CD4-positive, CD25-positive, alpha-beta regulatory T cell (primary cell): ENCODE data around the gene TXNL4A. TPM values are rescaled to one million over a fixed set of nuclear protein-coding genes. Genes with fewer than 3 reads are reported as not detected.
"Not testable (repeated sequence)": the region's sequence is repeated elsewhere in the genome, so short reads cannot be mapped to it uniquely, and the experiment has no call there.

Experiments used
- ATAC-seq, 2 donors: fragments of 150-1000 bp; cut with Tn5 transposase; one replicate each; pipeline ENCODE4 v1.10.0; 2021; ENCODE audit warnings: low read depth in 2 of 2, moderate number of reproducible peaks in 2 of 2, moderate library complexity in 1 of 2
- DNase-seq, 3 donors: peaks; one replicate each; pipeline versions ENCODE4 v3.0.0 to v3.0.0-alpha.2; 2012 to 2022; ENCODE audit warnings: mixed read lengths in 1 of 3
- H3K27ac ChIP-seq: one replicate; pipeline ENCODE4 v1.7.0; 2013; ENCODE audit warnings: mild to moderate bottlenecking, low read length; ENCODE audit not compliant: insufficient read depth, poor library complexity, severe bottlenecking
- H3K27me3 ChIP-seq: one replicate; pipeline ENCODE4 v1.7.0; 2013; ENCODE audit warnings: low read length; ENCODE audit not compliant: control insufficient read depth, insufficient read depth
- H3K36me3 ChIP-seq: one replicate; pipeline ENCODE4 v1.7.0; 2013; ENCODE audit warnings: mild to moderate bottlenecking, low read length, moderate library complexity; ENCODE audit not compliant: control insufficient read depth, insufficient read depth
- H3K4me1 ChIP-seq: 2 replicates; pipeline ENCODE4 v1.7.0; 2013; ENCODE audit warnings: mild to moderate bottlenecking, low read length; ENCODE audit not compliant: insufficient read depth, control insufficient read depth, poor library complexity, severe bottlenecking
- H3K4me3 ChIP-seq: one replicate; pipeline ENCODE4 v1.7.0; 2013; ENCODE audit warnings: low read depth, mild to moderate bottlenecking, low read length, moderate library complexity
- H3K9me3 ChIP-seq, 2 experiments: 1 replicate in 1 of 2; 2 replicates in 1 of 2; pipeline ENCODE4 v1.7.0; 2013; ENCODE audit warnings: low read length in 2 of 2, mild to moderate bottlenecking in 1 of 2, moderate library complexity in 1 of 2; ENCODE audit not compliant: control insufficient read depth in 2 of 2
- H3K27ac Mint-ChIP-seq, 3 donors: one replicate each; pipeline ENCODE4 v1.8.0; 2020 to 2022; ENCODE audit warnings: mild to moderate bottlenecking in 3 of 3, mixed read lengths in 3 of 3, moderate library complexity in 2 of 3
- H3K27me3 Mint-ChIP-seq: one replicate; pipeline ENCODE4 v1.8.0; 2022; ENCODE audit warnings: mild to moderate bottlenecking, mixed read lengths
- H3K36me3 Mint-ChIP-seq: one replicate; pipeline ENCODE4 v1.8.0; 2020; ENCODE audit warnings: mixed read lengths
- H3K4me1 Mint-ChIP-seq, 4 donors: one replicate each; pipeline ENCODE4 v1.8.0; 2020 to 2022; ENCODE audit warnings: mixed read lengths in 4 of 4, mild to moderate bottlenecking in 1 of 4
- H3K4me3 Mint-ChIP-seq, 4 donors: one replicate each; pipeline ENCODE4 v1.8.0; 2020 to 2022; ENCODE audit warnings: mild to moderate bottlenecking in 4 of 4, mixed read lengths in 4 of 4, moderate library complexity in 3 of 4
- H3K9me3 Mint-ChIP-seq, 7 donors: one replicate each; pipeline ENCODE4 v1.8.0; 2020 to 2022; ENCODE audit warnings: mixed read lengths in 7 of 7, mild to moderate bottlenecking in 3 of 7, moderate library complexity in 2 of 7
- polyA plus RNA-seq, 4 donors: library from polyadenylated mRNA; unstranded; fragments of 300-500 nt; fragmentation: Illumina TruSeq; gene quantifications; one replicate each; pipeline ENCODE4 v1.2.3, GENCODE V29; 2021
- total RNA-seq: library from RNA; stranded (reverse); gene quantifications from one replicate; pipeline ENCODE4 v1.2.3, GENCODE V29; 2022

TXNL4A gene
- total and polyA plus RNA-seq, 5 donors from 2014 or later = 70.5 to 216 (median 212) TPM

DNA sequence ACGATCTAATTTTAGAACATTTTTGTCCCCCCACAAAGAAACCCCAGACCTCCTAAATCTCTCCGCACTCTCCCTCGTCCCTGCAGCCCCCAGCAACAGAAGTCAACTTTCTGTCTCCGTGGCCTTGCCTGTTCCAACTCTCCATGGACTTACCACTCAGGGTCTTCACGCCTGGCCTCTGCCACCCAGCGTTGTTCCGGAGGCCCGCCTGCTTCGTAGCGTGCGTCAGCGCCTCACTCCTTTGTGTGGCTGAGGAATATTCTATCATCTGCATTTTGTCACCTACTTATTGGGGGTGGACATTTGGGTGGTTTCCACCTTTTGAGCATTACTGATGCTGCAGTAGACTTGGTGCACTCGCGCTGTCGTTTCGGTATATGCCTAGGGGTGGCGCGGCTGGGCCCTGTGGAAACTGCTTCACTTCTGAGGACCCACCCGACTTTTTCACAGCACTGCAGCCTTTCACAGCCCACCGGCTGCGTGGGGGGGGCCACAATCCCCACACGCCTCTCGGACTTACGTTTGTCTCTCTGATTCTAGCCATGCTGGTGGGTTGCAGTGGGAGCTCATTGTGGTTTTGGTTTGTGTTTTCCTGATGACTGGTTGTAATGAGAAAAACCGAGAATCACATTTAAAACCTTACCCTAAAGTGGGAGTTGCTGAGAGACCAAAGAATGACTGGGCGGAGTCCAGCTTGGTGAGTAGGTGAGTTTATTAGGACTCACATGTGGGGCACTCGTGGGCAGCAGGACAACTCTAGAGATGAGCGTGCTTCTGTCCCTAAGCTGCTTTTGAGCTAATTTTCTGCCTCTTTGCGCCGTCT, 25.3 kb downstream of the TXNL4A start:
- Mint-ChIP-seq H3K36me3 (peaks cover 3% of the 10 kb centered on the region), H3K4me1 (peaks cover 0 to 41% (median 21%) of the 10 kb centered on the region in 4 donors), H3K4me3 (peak overlapping the region; percentile 57 to 90 (median 70)), H3K9me3 (no peaks in the 10 kb centered on the region), H3K27me3 (peaks cover 7% of the 10 kb centered on the region), H3K27ac (peak overlapping the region; percentile 64 to 84 (median 68))
- H3K36me3 ChIP-seq = no peaks in the 10 kb centered on the region
- peak overlapping the region; percentile 67 for H3K27ac ChIP-seq
- H3K4me1 ChIP-seq = peaks cover 29% of the 10 kb centered on the region
- H3K27me3 ChIP-seq = no peaks in the 10 kb centered on the region
- ATAC-seq (no peak), DNase-seq (peak in 1 of 3 donors; percentile 24)
- no peaks in the 10 kb centered on the region for H3K9me3 ChIP-seq
- peak overlapping the region; percentile 31 for H3K4me3 ChIP-seq

GRCh38 chr18:79962311-79962710, 26.1 kb downstream of the TXNL4A start:
- no peak overlapping the region for H3K4me3 ChIP-seq
- DNase-seq = no peak
- H3K4me1 ChIP-seq = peaks cover 29% of the 10 kb centered on the region
- no peak overlapping the region for H3K27ac ChIP-seq
- Mint-ChIP-seq H3K9me3 (no peaks in the 10 kb centered on the region), H3K4me1 (peaks cover 0 to 39% (median 20%) of the 10 kb centered on the region in 4 donors), H3K4me3 (peak overlapping the region in 1 of 4 donors; percentile 63), H3K27me3 (peaks cover 7% of the 10 kb centered on the region), H3K27ac (no peak overlapping the region), H3K36me3 (peaks cover 2% of the 10 kb centered on the region)
- no peaks in the 10 kb centered on the region for H3K9me3 ChIP-seq
- H3K36me3 ChIP-seq = no peaks in the 10 kb centered on the region
- ATAC-seq = no peak
- no peaks in the 10 kb centered on the region for H3K27me3 ChIP-seq

GRCh38 chr18:79961527-79962291, 26.7 kb downstream of the TXNL4A start:
- Histone ChIP-seq H3K4me1 (peaks cover 29% of the 10 kb centered on the region), H3K4me3 (no peak overlapping the region), H3K36me3 (no peaks in the 10 kb centered on the region), H3K27me3 (no peaks in the 10 kb centered on the region), H3K9me3 (no peaks in the 10 kb centered on the region), H3K27ac (no peak overlapping the region)
- ATAC-seq (no peak), DNase-seq (no peak)
- Mint-ChIP-seq H3K9me3 (no peaks in the 10 kb centered on the region), H3K27me3 (peaks cover 7% of the 10 kb centered on the region), H3K36me3 (no peaks in the 10 kb centered on the region), H3K4me1 (peaks cover 0 to 36% (median 17%) of the 10 kb centered on the region in 4 donors), H3K27ac (no peak overlapping the region), H3K4me3 (peak overlapping the region in 2 of 4 donors; percentile 13 to 66)

DNA sequence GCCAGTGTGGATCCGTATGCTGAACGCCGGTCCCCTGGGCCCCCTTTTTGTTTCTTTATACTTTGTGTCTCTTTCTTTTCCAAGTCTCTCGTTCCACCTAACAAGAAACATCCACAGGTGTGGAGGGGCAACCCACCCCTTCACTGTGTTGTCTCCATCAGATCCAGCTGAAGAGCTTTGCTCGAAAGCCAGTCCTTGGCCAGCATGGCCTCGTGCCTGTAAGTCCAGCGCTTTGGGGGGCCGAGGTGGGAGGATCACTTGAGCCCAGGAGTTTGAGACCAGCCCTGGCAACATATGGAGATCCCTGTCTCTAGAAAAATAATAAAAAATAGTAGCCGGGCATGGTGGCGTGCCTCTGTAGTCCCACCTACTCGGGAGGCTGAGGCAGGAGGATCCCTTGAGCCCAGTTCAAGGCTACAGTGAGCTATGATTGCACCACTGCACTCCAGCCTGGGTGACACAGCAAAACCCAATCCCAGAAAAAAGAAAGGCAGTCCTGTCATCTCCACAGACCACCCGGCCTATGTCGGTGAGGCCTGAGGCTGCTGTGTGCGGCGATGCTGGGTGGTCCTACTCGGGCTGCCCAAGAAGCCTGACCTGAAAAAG, 27.3 kb downstream of the TXNL4A start:
- H3K27ac Mint-ChIP-seq = peak overlapping the region in 1 of 3 donors; percentile 39

GRCh38 chr18:79960161-79960801, 28.1 kb downstream of the TXNL4A start:
- peak overlapping the region in 3 of 4 donors; percentile 39 to 75 (median 66) for H3K4me3 Mint-ChIP-seq
- peak in 1 of 3 donors; percentile 37 for DNase-seq
- H3K27me3 ChIP-seq, H3K27ac ChIP-seq, H3K27me3 Mint-ChIP-seq, H3K36me3 Mint-ChIP-seq, ATAC-seq, H3K9me3 ChIP-seq, H3K36me3 ChIP-seq, H3K9me3 Mint-ChIP-seq, H3K4me3 ChIP-seq: not testable (repeated sequence)
- H3K4me1 ChIP-seq = peaks cover 25% of the 10 kb centered on the region
- peak overlapping the region in 2 of 3 donors; percentile 39 to 93 for H3K27ac Mint-ChIP-seq
- peaks cover 0 to 27% (median 15%) of the 10 kb centered on the region in 4 donors for H3K4me1 Mint-ChIP-seq

More for the DNA sequence above, 27.3 kb downstream of the TXNL4A start:
- no peaks in the 10 kb centered on the region for H3K36me3 Mint-ChIP-seq
- DNase-seq (no peak), ATAC-seq (no peak)
- Histone ChIP-seq H3K4me3 (no peak overlapping the region), H3K27me3 (no peaks in the 10 kb centered on the region), H3K9me3 (no peaks in the 10 kb centered on the region), H3K27ac (no peak overlapping the region), H3K4me1 (peaks cover 29% of the 10 kb centered on the region), H3K36me3 (no peaks in the 10 kb centered on the region)
- H3K9me3 Mint-ChIP-seq = no peaks in the 10 kb centered on the region
- peak overlapping the region in 3 of 4 donors; percentile 66 to 75 (median 69) for H3K4me3 Mint-ChIP-seq
- peaks cover 7% of the 10 kb centered on the region for H3K27me3 Mint-ChIP-seq
- H3K4me1 Mint-ChIP-seq = peaks cover 0 to 32% (median 17%) of the 10 kb centered on the region in 4 donors

DNA sequence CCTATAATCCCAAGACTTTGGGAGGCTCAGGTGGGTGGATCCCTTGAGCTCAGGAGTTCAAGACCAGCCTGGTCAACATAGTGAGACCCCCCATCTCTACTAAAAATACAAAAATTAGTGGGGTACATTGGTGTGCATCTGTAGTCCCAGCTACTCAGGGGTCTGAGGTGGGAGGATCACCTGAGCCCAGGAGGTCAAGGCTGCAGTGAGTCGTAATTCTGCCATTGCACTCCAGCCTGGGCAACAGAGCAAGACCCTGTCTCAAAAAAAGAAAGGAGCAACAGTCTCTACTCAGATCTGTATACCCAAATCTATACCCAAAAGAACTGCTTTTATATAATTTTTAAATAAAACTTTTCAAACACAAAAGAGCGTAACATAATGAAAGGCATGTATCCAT, 29.4 kb downstream of the TXNL4A start:
- Histone ChIP-seq H3K4me3 (no peak overlapping the region), H3K36me3 (no peaks in the 10 kb centered on the region), H3K27me3 (no peaks in the 10 kb centered on the region), H3K9me3 (no peaks in the 10 kb centered on the region), H3K4me1 (peaks cover 12% of the 10 kb centered on the region), H3K27ac (no peak overlapping the region)
- Mint-ChIP-seq H3K27me3 (peaks cover 12% of the 10 kb centered on the region), H3K27ac (no peak overlapping the region), H3K9me3 (no peaks in the 10 kb centered on the region), H3K36me3 (no peaks in the 10 kb centered on the region), H3K4me3 (no peak overlapping the region), H3K4me1 (peaks cover 0 to 23% (median 15%) of the 10 kb centered on the region in 4 donors)
- no peak for ATAC-seq
- no peak for DNase-seq

GRCh38 chr18:79956276-79956675, 32.1 kb downstream of the TXNL4A start:
- no peak for DNase-seq
- Histone ChIP-seq H3K9me3 (no peaks in the 10 kb centered on the region), H3K27ac (no peak overlapping the region), H3K27me3 (no peaks in the 10 kb centered on the region), H3K36me3 (no peaks in the 10 kb centered on the region), H3K4me3 (no peak overlapping the region), H3K4me1 (peaks cover 9% of the 10 kb centered on the region)
- peaks cover 9% of the 10 kb centered on the region for H3K27me3 Mint-ChIP-seq
- H3K9me3 Mint-ChIP-seq = no peaks in the 10 kb centered on the region
- H3K4me3 Mint-ChIP-seq = peak overlapping the region in 1 of 4 donors; percentile 54
- peaks cover 0 to 12% (median 8%) of the 10 kb centered on the region in 4 donors for H3K4me1 Mint-ChIP-seq
- ATAC-seq = no peak
- H3K36me3 Mint-ChIP-seq = no peaks in the 10 kb centered on the region
- no peak overlapping the region for H3K27ac Mint-ChIP-seq
